Measurements from ENCODE around the gene LSM4. TPM values are rescaled to one million over a fixed set of nuclear protein-coding genes. Genes with fewer than 3 reads are reported as not detected.

Gene LSM4
- total and polyA plus RNA-seq, 2 of the 13 experiments (the other 11 are each of a cell fraction or from before 2014, with no cell fraction given) = 65.8 to 166 TPM

GRCh38 chr19:18322759-18323460 lies at the start of gene LSM4 (continued):
- TF ChIP-seq TFE3 (CRISPR knock-in tag; IDR thresholded peaks at IDR 0.05) (0 out of 2 replicates have a peak, but pooled peaks have one; percentile 21), KDM5A (IDR thresholded peaks at IDR 0.05; ENCODE audit: borderline replicate concordance, low read length) (no peak; the same call in 1 of the 2 replicates), JUN (CRISPR knock-in tag; IDR thresholded peaks at IDR 0.05) (no peak), RAD21 (CRISPR knock-in tag; IDR thresholded peaks at IDR 0.05) (peak; percentile 51), KMT2A (CRISPR knock-in tag; IDR thresholded peaks at IDR 0.05) (no peak), ELF4 (CRISPR knock-in tag; IDR thresholded peaks at IDR 0.05; ENCODE audit: borderline replicate concordance) (no peak), IRF2 (CRISPR knock-in tag; IDR thresholded peaks at IDR 0.05) (0 out of 2 replicates have a peak, but pooled peaks have one; percentile 65), SUZ12 (IDR thresholded peaks at IDR 0.05; ENCODE audit: low read depth, low read length) (no peak), ZNF468 (CRISPR knock-in tag; IDR thresholded peaks at IDR 0.05) (no peak), RBM22 (optimal IDR thresholded peaks at IDR 0.05; ENCODE audit: low read length) (no peak), HCFC1 (IDR thresholded peaks at IDR 0.05; ENCODE audit: low read depth, low read length) (no peak), BCL3 (CRISPR knock-in tag; IDR thresholded peaks at IDR 0.05) (no peak; the same call in 1 of the 2 replicates), SMARCE1 (IDR thresholded peaks at IDR 0.05; ENCODE audit: borderline replicate concordance) (no peak), ZNF143 (CRISPR knock-in tag; IDR thresholded peaks at IDR 0.05) (no peak; the same call in 1 of the 2 replicates), SNAPC5 (CRISPR knock-in tag; IDR thresholded peaks at IDR 0.05; ENCODE audit: borderline replicate concordance) (no peak), MED13 (CRISPR knock-in tag; IDR thresholded peaks at IDR 0.05) (peak; percentile 27), CHCHD3 (CRISPR knock-in tag; IDR thresholded peaks at IDR 0.05) (no peak), ISX (CRISPR knock-in tag; conservative IDR thresholded peaks at IDR 0.05) (0 out of 2 replicates have a peak, but pooled peaks have one; percentile 2), ZNF788 (CRISPR knock-in tag; IDR thresholded peaks at IDR 0.05; ENCODE audit: borderline replicate concordance) (peak; percentile 47; the same call in 1 of the 2 replicates), MED1 (CRISPR knock-in tag; IDR thresholded peaks at IDR 0.05) (peak; percentile 71), ZNF83 (CRISPR knock-in tag; IDR thresholded peaks at IDR 0.05; ENCODE audit: borderline replicate concordance) (peak; percentile 32; the same call in 1 of the 2 replicates), LRRFIP1 (CRISPR knock-in tag; conservative IDR thresholded peaks at IDR 0.05) (no peak), HDAC6 (IDR thresholded peaks at IDR 0.05; ENCODE audit: low read depth, low read length) (no peak), MIER3 (CRISPR knock-in tag; IDR thresholded peaks at IDR 0.05; ENCODE audit: borderline replicate concordance) (no peak; the same call in 1 of the 2 replicates)
- TF ChIP-seq, protein P1, sequence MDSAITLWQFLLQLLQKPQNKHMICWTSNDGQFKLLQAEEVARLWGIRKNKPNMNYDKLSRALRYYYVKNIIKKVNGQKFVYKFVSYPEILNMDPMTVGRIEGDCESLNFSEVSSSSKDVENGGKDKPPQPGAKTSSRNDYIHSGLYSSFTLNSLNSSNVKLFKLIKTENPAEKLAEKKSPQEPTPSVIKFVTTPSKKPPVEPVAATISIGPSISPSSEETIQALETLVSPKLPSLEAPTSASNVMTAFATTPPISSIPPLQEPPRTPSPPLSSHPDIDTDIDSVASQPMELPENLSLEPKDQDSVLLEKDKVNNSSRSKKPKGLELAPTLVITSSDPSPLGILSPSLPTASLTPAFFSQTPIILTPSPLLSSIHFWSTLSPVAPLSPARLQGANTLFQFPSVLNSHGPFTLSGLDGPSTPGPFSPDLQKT (CRISPR knock-in tag; IDR thresholded peaks at IDR 0.05; ENCODE audit: borderline replicate concordance) = no peak
